Colonic mucosa (tissue), 4 donors: ENCODE data around the gene EIF2AK2. TPM values are rescaled to one million over a fixed set of nuclear protein-coding genes. Genes with fewer than 3 reads are reported as not detected.

ENCODE experiments used
- DNase-seq: peaks from one replicate; pipeline ENCODE4 v3.0.0-alpha.2; 2020
- H3K27ac ChIP-seq: fragments of 200-600 bp; one replicate; pipeline ENCODE4 v1.8.0; 2021
- H3K27me3 ChIP-seq: fragments of 200-600 bp; one replicate; pipeline ENCODE4 v1.8.0; 2021
- H3K36me3 ChIP-seq: fragments of 200-600 bp; one replicate; pipeline ENCODE4 v1.8.0; 2021
- H3K4me1 ChIP-seq: fragments of 200-600 bp; one replicate; pipeline ENCODE4 v1.8.0; 2021; ENCODE audit warnings: mild to moderate bottlenecking
- H3K4me3 ChIP-seq: fragments of 200-600 bp; one replicate; pipeline ENCODE4 v1.8.0; 2021
- H3K9ac ChIP-seq, 2 donors: one replicate each; pipeline ENCODE4 v1.7.0; 2013; ENCODE audit warnings: control low read depth in 2 of 2, low read depth in 2 of 2, low read length in 2 of 2
- H3K9me3 ChIP-seq: fragments of 200-600 bp; one replicate; pipeline ENCODE4 v1.8.0; 2021
- intact Hi-C: fragments of 100-400 bp; cut with DNase I; formaldehyde crosslinking; loops from one replicate; pipeline ENCODE4 v1.14.1; 2022
- total RNA-seq, 2 donors: library from RNA; stranded (reverse); fragmentation: NEBNext Ultra II Directional in 1 of 2; extraction: Animal tissue kit (Norgen Biotek cat#: 25700) in 1 of 2; gene quantifications; one replicate each; pipeline ENCODE4 v1.2.1, GENCODE V29; 2021
- TF ChIP-seq, protein P1 (sequence below): fragments of 200-600 bp; IDR thresholded peaks from one replicate; pipeline ENCODE4 v1.8.0; 2022; ENCODE audit warnings: antibody characterized with exemption, mild to moderate bottlenecking
- donor health status: healthy.
- donor health status: DM: no; HTN: no; CAD: no.
- donor health status: DM: no; HTN: no; CAD: no.

EIF2AK2 gene
- total RNA-seq, 2 donors from 2014 or later = 35.4 to 37.3 TPM

DNA sequence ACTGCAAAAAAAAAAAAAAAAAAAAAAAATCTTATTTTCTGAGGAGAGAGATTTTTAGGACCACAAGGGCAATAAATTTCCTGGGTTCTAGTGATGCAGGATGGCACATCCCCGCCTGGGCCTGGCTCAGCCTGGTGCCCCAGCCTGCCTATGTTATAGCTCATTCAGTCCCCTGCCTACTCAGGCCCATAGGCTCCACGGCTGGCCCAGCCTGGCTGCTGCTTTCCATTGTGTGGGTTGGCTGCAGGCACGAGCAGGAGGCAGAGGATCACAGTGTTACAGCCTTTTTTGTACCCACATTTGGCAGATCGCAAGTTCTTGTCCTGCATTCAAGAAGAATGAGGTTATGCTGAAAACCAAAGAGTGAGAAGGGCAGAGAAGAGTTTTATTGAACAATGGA, 34.5 kb upstream of the EIF2AK2 start:
- intact Hi-C loops = no loop called here

GRCh38 chr2:37190290-37190689, 33.5 kb upstream of the EIF2AK2 start:
- Histone ChIP-seq H3K4me3 (no peak overlapping the region), H3K27me3 (no peaks in the 10 kb centered on the region), H3K27ac (no peak overlapping the region), H3K36me3 (no peaks in the 10 kb centered on the region), H3K9me3 (no peaks in the 10 kb centered on the region), H3K4me1 (no peaks in the 10 kb centered on the region), H3K9ac (no peak overlapping the region)
- intact Hi-C loops = no loop called here
- TF ChIP-seq, protein P1, sequence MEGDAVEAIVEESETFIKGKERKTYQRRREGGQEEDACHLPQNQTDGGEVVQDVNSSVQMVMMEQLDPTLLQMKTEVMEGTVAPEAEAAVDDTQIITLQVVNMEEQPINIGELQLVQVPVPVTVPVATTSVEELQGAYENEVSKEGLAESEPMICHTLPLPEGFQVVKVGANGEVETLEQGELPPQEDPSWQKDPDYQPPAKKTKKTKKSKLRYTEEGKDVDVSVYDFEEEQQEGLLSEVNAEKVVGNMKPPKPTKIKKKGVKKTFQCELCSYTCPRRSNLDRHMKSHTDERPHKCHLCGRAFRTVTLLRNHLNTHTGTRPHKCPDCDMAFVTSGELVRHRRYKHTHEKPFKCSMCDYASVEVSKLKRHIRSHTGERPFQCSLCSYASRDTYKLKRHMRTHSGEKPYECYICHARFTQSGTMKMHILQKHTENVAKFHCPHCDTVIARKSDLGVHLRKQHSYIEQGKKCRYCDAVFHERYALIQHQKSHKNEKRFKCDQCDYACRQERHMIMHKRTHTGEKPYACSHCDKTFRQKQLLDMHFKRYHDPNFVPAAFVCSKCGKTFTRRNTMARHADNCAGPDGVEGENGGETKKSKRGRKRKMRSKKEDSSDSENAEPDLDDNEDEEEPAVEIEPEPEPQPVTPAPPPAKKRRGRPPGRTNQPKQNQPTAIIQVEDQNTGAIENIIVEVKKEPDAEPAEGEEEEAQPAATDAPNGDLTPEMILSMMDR = no peak
- no peak for DNase-seq

More for the DNA sequence above, 34.5 kb upstream of the EIF2AK2 start:
- TF ChIP-seq, protein P1 = no peak
- Histone ChIP-seq H3K27me3 (no peaks in the 10 kb centered on the region), H3K9me3 (no peaks in the 10 kb centered on the region), H3K4me1 (no peaks in the 10 kb centered on the region), H3K36me3 (no peaks in the 10 kb centered on the region), H3K4me3 (no peak overlapping the region), H3K27ac (no peak overlapping the region), H3K9ac (no peak overlapping the region)
- no peak for DNase-seq

- no peak overlapping the region for H3K27ac ChIP-seq
- H3K27me3 ChIP-seq = no peaks in the 10 kb centered on the region
- H3K4me1 ChIP-seq = no peaks in the 10 kb centered on the region
- H3K4me3 ChIP-seq = no peak overlapping the region
- no peak overlapping the region for H3K9ac ChIP-seq
- intact Hi-C loops = no loop called here
- H3K9me3 ChIP-seq = no peaks in the 10 kb centered on the region
- DNase-seq = no peak
- TF ChIP-seq, protein P1 = no peak
- no peaks in the 10 kb centered on the region for H3K36me3 ChIP-seq
Observed at GRCh38 chr2:37189452-37190153, 32.8 kb upstream of the EIF2AK2 start.

GRCh38 chr2:37188570-37188969, 31.8 kb upstream of the EIF2AK2 start, which contains the start of gene SULT6B1:
SULT6B1 (minus strand) TSS chr2:37188670; CDS start chr2:37188640, 30 bp downstream.
- no peak for DNase-seq
- H3K9ac ChIP-seq = no peak within 1 kb of the TSS
- TF ChIP-seq, protein P1 = no peak
- intact Hi-C loops = no loop called here
- no peak within 1 kb of the TSS for H3K4me3 ChIP-seq
- no peak within 1 kb of the TSS for H3K27ac ChIP-seq
- no peaks in the 10 kb centered on the region for H3K27me3 ChIP-seq
- H3K9me3 ChIP-seq = no peaks in the 10 kb centered on the region
- H3K4me1 ChIP-seq = no peaks in the 10 kb centered on the region
- no peaks in the 10 kb centered on the region for H3K36me3 ChIP-seq

DNA sequence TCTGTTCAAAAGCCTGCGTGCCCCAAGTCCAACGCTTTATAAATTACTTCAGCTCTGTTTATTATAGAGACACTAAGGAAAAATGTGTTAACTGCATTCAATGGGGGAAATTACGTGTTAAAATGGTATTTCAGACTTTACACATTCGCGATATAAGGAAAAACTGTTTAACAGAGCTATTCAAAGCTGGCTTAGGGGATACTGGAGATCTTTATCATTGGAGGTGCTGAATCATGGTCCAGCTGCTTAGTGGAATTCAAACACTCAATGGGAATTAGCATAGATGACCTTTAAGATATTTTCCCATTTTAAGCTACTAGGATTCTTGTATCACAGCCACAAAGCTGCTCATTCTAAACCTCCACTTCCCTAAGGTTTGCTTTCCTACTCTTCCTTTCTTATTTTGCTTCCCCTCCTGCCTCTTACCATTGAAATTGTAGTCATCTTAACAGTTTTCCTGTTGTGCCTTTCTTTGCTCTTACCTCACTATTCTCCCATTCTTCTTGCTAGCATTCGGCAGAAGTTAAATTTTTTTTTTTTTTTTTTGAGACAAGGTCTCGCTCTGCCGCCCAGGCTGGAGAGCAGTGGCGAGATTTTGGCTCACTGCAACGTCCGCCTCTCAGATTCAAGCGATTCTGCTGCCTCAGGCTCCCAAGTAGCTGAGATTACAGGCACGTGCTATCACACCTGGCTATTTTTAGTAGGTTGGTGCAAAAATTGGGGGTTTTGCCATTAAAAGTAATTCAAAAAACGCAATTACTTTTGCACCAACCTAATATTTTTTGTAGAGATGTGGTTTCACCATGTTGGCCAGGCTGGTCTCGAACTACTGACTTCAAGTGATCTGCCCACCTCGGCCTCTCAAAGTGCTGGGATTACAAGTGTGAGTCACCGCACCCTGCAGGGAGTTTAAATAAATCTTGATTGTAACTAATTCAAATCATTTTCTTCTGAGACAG, 25.2 kb upstream of the EIF2AK2 start:
- no peaks in the 10 kb centered on the region for H3K36me3 ChIP-seq
- H3K9me3 ChIP-seq = no peaks in the 10 kb centered on the region
- DNase-seq = no peak
- H3K27me3 ChIP-seq = no peaks in the 10 kb centered on the region
- TF ChIP-seq, protein P1 = no peak
- no peak overlapping the region for H3K4me3 ChIP-seq
- H3K27ac ChIP-seq = no peak overlapping the region
- no peak overlapping the region for H3K9ac ChIP-seq
- intact Hi-C loops = no loop called here
- H3K4me1 ChIP-seq = no peaks in the 10 kb centered on the region
